BLaER1 (cell line): ENCODE measurements around the gene PDZRN3.

ENCODE experiments used
- H3K27ac ChIP-seq: shearing (Covaris generic); formaldehyde crosslinking; 2 replicates; pipeline ENCODE4 v1.8.1; 2022
- H3K27me3 ChIP-seq: shearing (Covaris generic); formaldehyde crosslinking; 2 replicates; pipeline ENCODE4 v1.8.1; 2022
- H3K36me3 ChIP-seq: shearing (Covaris generic); formaldehyde crosslinking; 2 replicates; pipeline ENCODE4 v1.8.1; 2022
- H3K4me1 ChIP-seq: shearing (Covaris generic); formaldehyde crosslinking; 2 replicates; pipeline ENCODE4 v1.8.1; 2022
- H3K4me2 ChIP-seq: shearing (Covaris generic); formaldehyde crosslinking; 2 replicates; pipeline ENCODE4 v1.8.1; 2022
- H3K4me3 ChIP-seq: shearing (Covaris generic); formaldehyde crosslinking; 2 replicates; pipeline ENCODE4 v1.8.1; 2022
- H3K9ac ChIP-seq: shearing (Covaris generic); formaldehyde crosslinking; 2 replicates; pipeline ENCODE4 v1.8.1; 2022
- H3K9me3 ChIP-seq: shearing (Covaris generic); formaldehyde crosslinking; 2 replicates; pipeline ENCODE4 v1.8.1; 2022
- H4K20me1 ChIP-seq: shearing (Covaris generic); formaldehyde crosslinking; 2 replicates; pipeline ENCODE4 v1.8.1; 2022
- Cebpa-rat ChIP-seq: shearing (Covaris generic); IDR thresholded peaks from 2 replicates; pipeline ENCODE4 v1.8.1; 2022

Gene PDZRN3

DNA sequence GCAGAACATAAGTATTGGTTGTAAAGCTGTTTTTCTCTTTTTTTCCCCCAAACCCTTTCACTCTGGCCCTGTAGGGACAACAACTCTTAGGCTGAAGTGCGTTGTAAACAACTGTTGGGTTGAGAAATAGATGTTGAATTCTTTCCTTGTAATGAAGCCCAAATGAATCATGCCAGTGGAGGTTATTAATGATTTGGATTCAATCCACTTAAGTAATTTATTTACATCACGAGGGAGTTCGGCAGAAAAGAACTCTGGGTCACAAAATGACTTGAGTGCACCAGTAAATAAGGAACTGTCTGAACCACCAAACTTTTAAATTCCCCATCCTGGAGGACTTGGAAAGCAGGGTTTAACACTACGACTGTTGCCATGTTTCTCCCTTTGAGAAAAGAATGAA, 218.9 kb downstream of the PDZRN3 start:
- Histone ChIP-seq H3K4me1 (no peaks in the 10 kb centered on the region), H3K9me3 (no peaks in the 10 kb centered on the region), H3K4me3 (no peak overlapping the region), H3K9ac (no peak overlapping the region), H3K4me2 (no peak overlapping the region), H4K20me1 (no peaks in the 10 kb centered on the region), H3K27ac (no peak overlapping the region), H3K36me3 (no peaks in the 10 kb centered on the region), H3K27me3 (no peaks in the 10 kb centered on the region)
- no peak for TF ChIP-seq Cebpa-rat

DNA sequence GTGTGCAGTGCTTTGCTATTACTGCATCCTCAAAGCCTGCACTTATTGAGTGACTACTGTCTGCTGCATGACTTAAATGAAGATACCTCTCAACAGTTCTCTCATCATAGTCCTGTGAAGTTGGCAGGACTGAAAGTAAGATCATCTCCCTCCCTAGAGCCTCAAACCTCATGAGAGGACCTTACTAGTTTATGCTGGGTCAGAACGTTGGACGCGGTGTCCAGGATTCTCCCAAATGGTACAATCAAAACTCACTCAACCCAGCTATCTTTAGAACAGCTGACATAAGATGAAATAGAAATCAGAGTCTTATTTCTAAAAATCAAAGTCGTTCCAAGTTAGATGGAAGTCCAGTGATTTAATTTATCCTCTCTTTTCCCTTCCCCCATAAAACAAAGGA, 219.7 kb downstream of the PDZRN3 start:
- H4K20me1 ChIP-seq: no peaks in the 10 kb centered on the region
- H3K9ac ChIP-seq: no peak overlapping the region
- no peaks in the 10 kb centered on the region for H3K36me3 ChIP-seq
- no peak for TF ChIP-seq Cebpa-rat
- no peak overlapping the region for H3K4me3 ChIP-seq
- H3K27ac ChIP-seq: no peak overlapping the region
- no peaks in the 10 kb centered on the region for H3K4me1 ChIP-seq
- H3K4me2 ChIP-seq: no peak overlapping the region
- H3K9me3 ChIP-seq: no peaks in the 10 kb centered on the region
- H3K27me3 ChIP-seq: no peaks in the 10 kb centered on the region

DNA sequence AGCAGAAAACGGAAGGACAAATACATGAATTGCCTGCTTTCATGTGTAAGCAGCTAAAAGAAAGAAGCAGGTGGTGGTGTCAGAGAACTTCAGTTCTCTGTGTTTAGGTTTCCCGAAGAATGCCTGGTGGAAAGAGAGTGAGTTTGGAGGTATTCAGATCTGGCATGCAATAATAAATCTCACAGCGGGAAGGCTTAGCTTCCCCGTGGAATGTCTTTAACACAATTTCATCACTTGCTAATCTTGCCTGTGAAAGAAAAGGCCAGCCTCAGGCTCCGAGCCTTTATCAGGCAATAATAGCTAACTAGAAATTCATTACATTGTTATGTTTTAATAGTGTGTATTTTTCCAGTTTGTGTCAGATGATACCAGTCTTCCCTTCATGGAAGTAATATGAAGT, 220.3 kb downstream of the PDZRN3 start:
- Histone ChIP-seq H4K20me1 (no peaks in the 10 kb centered on the region), H3K4me1 (no peaks in the 10 kb centered on the region), H3K9me3 (no peaks in the 10 kb centered on the region), H3K27ac (no peak overlapping the region), H3K27me3 (no peaks in the 10 kb centered on the region), H3K36me3 (no peaks in the 10 kb centered on the region), H3K9ac (no peak overlapping the region), H3K4me3 (no peak overlapping the region), H3K4me2 (no peak overlapping the region)
- no peak for TF ChIP-seq Cebpa-rat

DNA sequence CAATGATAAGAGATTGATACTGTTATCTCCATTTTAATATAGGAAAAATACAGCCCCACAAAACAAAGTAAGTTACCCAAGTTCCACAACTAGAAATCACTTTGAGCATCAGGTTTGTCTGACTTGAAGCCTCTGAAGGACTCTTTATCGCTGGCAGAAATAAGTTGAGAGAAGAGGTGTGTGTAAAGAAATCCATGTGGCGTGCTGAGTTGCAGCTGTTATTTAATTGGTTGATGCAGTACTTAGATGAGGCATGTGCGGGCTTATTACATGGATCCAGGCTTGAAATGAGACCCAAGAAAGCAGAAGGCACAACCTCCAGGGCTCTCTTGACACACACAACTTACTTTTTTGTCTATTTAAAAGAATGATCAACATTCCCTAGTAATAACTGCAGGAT, 221.3 kb downstream of the PDZRN3 start:
- no peak overlapping the region for H3K4me3 ChIP-seq
- no peaks in the 10 kb centered on the region for H3K9me3 ChIP-seq
- H3K4me2 ChIP-seq: no peak overlapping the region
- no peaks in the 10 kb centered on the region for H4K20me1 ChIP-seq
- H3K27ac ChIP-seq: no peak overlapping the region
- no peaks in the 10 kb centered on the region for H3K4me1 ChIP-seq
- H3K36me3 ChIP-seq: no peaks in the 10 kb centered on the region
- H3K9ac ChIP-seq: no peak overlapping the region
- no peak for TF ChIP-seq Cebpa-rat
- no peaks in the 10 kb centered on the region for H3K27me3 ChIP-seq

DNA sequence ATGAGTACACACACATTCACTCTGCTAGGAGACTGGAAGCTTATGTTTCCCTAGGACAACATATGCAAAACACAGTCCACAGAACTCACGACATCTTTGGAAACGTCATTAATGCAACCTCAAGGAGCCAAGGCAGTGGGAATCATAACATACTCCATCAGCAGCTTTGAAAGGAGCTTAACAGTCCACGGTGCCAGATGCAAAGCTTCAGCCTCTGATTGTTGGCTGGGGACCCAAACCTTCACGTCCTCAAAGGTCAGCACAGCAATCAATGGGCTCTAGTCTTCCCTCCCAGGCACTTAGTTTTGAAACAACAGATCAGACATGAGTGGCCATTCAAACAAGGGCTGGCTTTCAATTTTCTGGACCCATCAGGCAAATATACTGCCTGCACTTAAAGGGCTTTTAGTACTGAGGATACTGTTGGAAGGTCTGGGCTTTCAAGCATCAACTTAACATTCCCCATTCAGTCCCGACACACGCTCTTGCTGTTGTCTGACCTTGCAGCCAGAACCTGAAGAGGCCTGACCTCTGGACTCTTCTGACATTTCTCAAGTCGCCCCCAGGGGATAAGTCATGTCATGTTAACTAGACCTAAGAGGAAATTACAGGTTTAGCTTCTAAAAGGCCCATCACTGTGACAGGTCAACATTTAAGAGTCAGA, 223.0 kb downstream of the PDZRN3 start:
- Histone ChIP-seq H3K9ac (no peak overlapping the region), H3K4me3 (no peak overlapping the region), H3K9me3 (no peaks in the 10 kb centered on the region), H3K36me3 (no peaks in the 10 kb centered on the region), H3K27ac (no peak overlapping the region), H4K20me1 (no peaks in the 10 kb centered on the region), H3K4me2 (no peak overlapping the region), H3K4me1 (no peaks in the 10 kb centered on the region), H3K27me3 (no peaks in the 10 kb centered on the region)
- TF ChIP-seq Cebpa-rat: no peak

DNA sequence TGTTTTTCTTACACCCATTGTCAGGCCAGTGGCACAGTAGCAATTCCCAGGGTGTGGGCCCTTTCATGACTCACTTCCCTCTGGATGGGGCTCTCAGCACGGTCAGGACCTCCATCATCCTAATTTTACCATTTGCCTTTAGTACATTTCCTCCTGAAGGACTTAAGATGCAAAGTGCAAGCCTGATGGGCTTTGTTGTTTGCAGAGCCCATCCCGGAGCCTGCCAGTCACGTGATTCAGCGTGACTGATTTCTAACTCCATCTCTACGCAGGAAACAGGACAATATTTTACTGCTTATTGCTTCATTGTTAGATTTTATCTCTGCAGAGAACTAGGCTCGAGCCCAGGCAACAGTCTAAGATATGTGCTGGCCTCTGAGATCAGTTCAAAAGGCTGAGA, 223.7 kb downstream of the PDZRN3 start:
- Histone ChIP-seq H4K20me1 (no peaks in the 10 kb centered on the region), H3K27me3 (no peaks in the 10 kb centered on the region), H3K9ac (no peak overlapping the region), H3K9me3 (no peaks in the 10 kb centered on the region), H3K4me2 (no peak overlapping the region), H3K36me3 (no peaks in the 10 kb centered on the region), H3K27ac (no peak overlapping the region), H3K4me3 (no peak overlapping the region), H3K4me1 (no peaks in the 10 kb centered on the region)
- no peak for TF ChIP-seq Cebpa-rat

DNA sequence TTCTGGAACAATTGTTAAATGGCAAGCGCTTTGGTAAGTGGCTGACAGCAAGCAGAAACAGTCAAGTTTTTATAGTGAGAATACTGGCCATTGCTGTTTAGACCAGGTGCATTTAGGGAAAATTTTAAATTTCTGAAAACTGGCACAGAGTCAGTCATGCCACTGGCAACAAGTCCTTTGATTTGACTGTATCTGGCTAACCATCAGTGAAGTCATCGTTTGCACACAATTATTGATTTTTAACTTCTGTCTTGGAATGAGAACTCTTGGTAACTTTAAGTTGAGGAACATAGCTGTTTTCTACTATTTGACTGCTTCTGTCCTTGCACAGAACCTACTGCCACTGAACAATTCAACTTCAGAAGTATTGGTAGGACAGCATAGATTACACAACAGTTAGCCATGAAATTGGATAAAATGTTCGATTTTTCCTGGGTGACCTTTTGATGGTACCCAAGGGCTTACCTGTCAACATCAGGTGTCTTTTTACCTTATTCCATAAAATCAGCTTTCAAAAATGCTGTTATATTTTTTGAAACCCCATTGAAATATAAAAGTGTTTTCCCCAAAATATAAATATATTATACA, 225.0 kb downstream of the PDZRN3 start:
- H4K20me1 ChIP-seq: no peaks in the 10 kb centered on the region
- H3K4me3 ChIP-seq: no peak overlapping the region
- no peak overlapping the region for H3K27ac ChIP-seq
- no peak for TF ChIP-seq Cebpa-rat
- no peak overlapping the region for H3K9ac ChIP-seq
- H3K4me2 ChIP-seq: no peak overlapping the region
- no peaks in the 10 kb centered on the region for H3K36me3 ChIP-seq
- H3K9me3 ChIP-seq: no peaks in the 10 kb centered on the region
- H3K4me1 ChIP-seq: no peaks in the 10 kb centered on the region
- no peaks in the 10 kb centered on the region for H3K27me3 ChIP-seq

DNA sequence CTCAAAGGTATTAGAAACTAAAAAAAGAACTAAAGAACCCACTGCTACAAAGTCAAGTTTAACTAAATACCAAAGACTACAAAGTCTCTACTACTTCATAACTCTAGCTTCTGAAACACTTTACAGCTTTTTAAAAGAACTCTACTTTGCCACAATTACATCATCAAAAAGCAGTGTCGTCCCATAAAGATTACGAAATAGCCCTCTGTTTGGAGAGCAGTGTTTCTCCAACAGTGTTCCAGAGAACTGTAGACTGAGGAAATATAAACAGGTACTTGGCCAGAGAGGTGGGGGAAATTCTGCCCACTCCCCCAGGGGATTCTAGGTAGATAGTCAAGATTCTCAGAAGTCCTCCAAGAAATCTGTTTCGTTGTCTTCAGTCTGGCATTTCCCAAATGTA, 225.6 kb downstream of the PDZRN3 start:
- no peaks in the 10 kb centered on the region for H4K20me1 ChIP-seq
- no peaks in the 10 kb centered on the region for H3K36me3 ChIP-seq
- no peak overlapping the region for H3K4me3 ChIP-seq
- no peak overlapping the region for H3K9ac ChIP-seq
- no peaks in the 10 kb centered on the region for H3K4me1 ChIP-seq
- H3K4me2 ChIP-seq: no peak overlapping the region
- TF ChIP-seq Cebpa-rat: no peak
- no peaks in the 10 kb centered on the region for H3K9me3 ChIP-seq
- H3K27ac ChIP-seq: no peak overlapping the region
- H3K27me3 ChIP-seq: no peaks in the 10 kb centered on the region

DNA sequence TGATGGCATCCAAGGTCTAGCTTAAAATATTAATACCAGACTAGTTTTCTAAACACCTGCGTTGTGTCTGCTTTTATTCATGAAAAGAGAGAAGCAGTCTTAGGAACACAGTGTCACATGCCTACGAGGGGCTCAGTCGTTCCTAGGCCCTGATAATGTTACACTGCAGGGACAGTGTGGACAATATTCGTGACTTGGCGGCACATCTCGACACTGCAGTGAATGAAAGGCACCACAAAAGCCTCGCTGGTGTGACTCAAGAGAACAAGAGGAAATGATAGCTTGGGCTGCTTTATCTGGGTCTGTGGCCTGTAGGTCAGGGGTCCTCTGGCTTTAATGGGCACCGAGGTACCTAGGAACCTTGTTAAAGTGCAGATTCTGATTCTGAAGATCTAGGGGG, 226.7 kb downstream of the PDZRN3 start:
- Histone ChIP-seq H3K4me2 (no peak overlapping the region), H3K36me3 (no peaks in the 10 kb centered on the region), H3K9ac (no peak overlapping the region), H3K4me3 (no peak overlapping the region), H3K4me1 (no peaks in the 10 kb centered on the region), H3K9me3 (no peaks in the 10 kb centered on the region), H3K27me3 (no peaks in the 10 kb centered on the region), H4K20me1 (no peaks in the 10 kb centered on the region), H3K27ac (no peak overlapping the region)
- TF ChIP-seq Cebpa-rat: no peak

DNA sequence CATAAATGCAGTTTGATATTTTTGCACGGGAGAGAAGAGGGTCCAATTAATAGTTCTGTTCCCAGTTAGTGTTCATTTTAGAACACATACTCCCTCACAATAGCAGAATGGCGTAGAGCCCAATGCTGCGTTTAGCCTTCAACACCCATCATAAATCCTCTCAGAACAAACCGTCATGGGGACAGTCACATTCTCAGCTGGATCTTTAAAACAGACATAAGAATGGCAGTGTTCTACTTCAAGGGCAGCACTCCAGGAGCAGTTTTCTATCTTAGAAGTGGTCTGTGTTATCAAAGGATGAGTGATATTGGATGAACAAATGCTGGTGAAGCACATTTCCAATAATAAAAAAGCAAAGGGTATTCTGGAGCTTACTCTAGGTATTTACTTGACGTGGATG, 230.5 kb downstream of the PDZRN3 start:
- no peak overlapping the region for H3K27ac ChIP-seq
- H4K20me1 ChIP-seq: no peaks in the 10 kb centered on the region
- H3K4me1 ChIP-seq: no peaks in the 10 kb centered on the region
- H3K9me3 ChIP-seq: no peaks in the 10 kb centered on the region
- H3K9ac ChIP-seq: no peak overlapping the region
- no peak for TF ChIP-seq Cebpa-rat
- no peaks in the 10 kb centered on the region for H3K36me3 ChIP-seq
- H3K27me3 ChIP-seq: no peaks in the 10 kb centered on the region
- H3K4me3 ChIP-seq: no peak overlapping the region
- H3K4me2 ChIP-seq: no peak overlapping the region

DNA sequence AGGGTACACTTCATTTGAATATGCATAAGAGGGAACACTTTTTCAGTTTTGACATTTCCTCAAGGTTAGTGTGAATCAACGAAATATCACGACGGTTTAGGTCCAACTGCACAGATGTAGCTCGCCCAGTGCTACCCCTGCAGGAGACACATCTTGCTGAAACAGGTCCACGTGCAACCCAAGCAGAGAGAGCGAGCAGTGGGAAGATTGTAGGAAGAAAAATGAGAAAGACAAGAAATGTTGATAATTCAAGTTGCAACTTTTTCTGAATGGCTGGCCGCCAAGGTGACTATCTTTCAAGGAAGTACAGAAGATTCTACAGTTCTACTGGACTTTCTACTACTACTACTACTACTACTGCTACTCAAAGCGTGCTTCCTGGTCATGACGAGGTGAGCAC, 231.7 kb downstream of the PDZRN3 start:
- H3K27ac ChIP-seq: no peak overlapping the region
- no peaks in the 10 kb centered on the region for H3K27me3 ChIP-seq
- H3K36me3 ChIP-seq: no peaks in the 10 kb centered on the region

More for the DNA sequence above, 231.7 kb downstream of the PDZRN3 start:
- Histone ChIP-seq H3K4me2 (no peak overlapping the region), H3K9ac (no peak overlapping the region), H3K4me3 (no peak overlapping the region), H3K9me3 (no peaks in the 10 kb centered on the region), H3K4me1 (no peaks in the 10 kb centered on the region), H4K20me1 (no peaks in the 10 kb centered on the region)
- no peak for TF ChIP-seq Cebpa-rat
